GM19455 (cell line): ENCODE results near the gene ACTL8.

Experiments used
- ATAC-seq: cut with Tn5 transposase; IDR thresholded peaks from one replicate; pipeline ENCODE4 v1.9.1; 2021; ENCODE audit not compliant: unreplicated experiment

The ACTL8 gene

GRCh38 chr1:17768651-17769241 lies 13.6 kb downstream of the ACTL8 start:
- ATAC-seq = no peak

GRCh38 chr1:17770983-17771382 lies 15.8 kb downstream of the ACTL8 start:
- ATAC-seq = no peak

- no peak for ATAC-seq
These were observed 17.6 kb downstream of the ACTL8 start for GRCh38 chr1:17772615-17773212.

GRCh38 chr1:17773591-17774326 lies 18.6 kb downstream of the ACTL8 start:
- no peak for ATAC-seq

GRCh38 chr1:17774452-17774851 lies 19.3 kb downstream of the ACTL8 start:
- no peak for ATAC-seq

- ATAC-seq = no peak
These were observed 20.7 kb downstream of the ACTL8 start for GRCh38 chr1:17775796-17776195.

GRCh38 chr1:17776426-17776825 lies 21.3 kb downstream of the ACTL8 start:
- no peak for ATAC-seq

- ATAC-seq = no peak
These were observed 22.2 kb downstream of the ACTL8 start for GRCh38 chr1:17777330-17777729.

GRCh38 chr1:17777818-17778217 lies 22.7 kb downstream of the ACTL8 start:
- no peak for ATAC-seq

- ATAC-seq = no peak
These were observed 25.8 kb downstream of the ACTL8 start for GRCh38 chr1:17780916-17781315.

- ATAC-seq = no peak
These were observed 34.8 kb downstream of the ACTL8 start for GRCh38 chr1:17789926-17790325.

- ATAC-seq = no peak
These were observed 35.4 kb downstream of the ACTL8 start for GRCh38 chr1:17790383-17791054.

- ATAC-seq = no peak
These were observed 35.9 kb downstream of the ACTL8 start for GRCh38 chr1:17791055-17791390.

GRCh38 chr1:17791480-17791879 lies 36.3 kb downstream of the ACTL8 start:
- no peak for ATAC-seq

GRCh38 chr1:17792421-17792820 lies 37.3 kb downstream of the ACTL8 start:
- ATAC-seq = no peak

- no peak for ATAC-seq
These were observed 40.1 kb downstream of the ACTL8 start for GRCh38 chr1:17795081-17795809.

- ATAC-seq = no peak
These were observed 40.9 kb downstream of the ACTL8 start for GRCh38 chr1:17795836-17796645.

- ATAC-seq = no peak
These were observed 42.3 kb downstream of the ACTL8 start for GRCh38 chr1:17797478-17797877.

- ATAC-seq = no peak
These were observed 42.9 kb downstream of the ACTL8 start for GRCh38 chr1:17798011-17798410.

- no peak for ATAC-seq
These were observed 43.8 kb downstream of the ACTL8 start for GRCh38 chr1:17798799-17799382.
